ENCODE measurements around the gene NDST3. TPM values are rescaled to one million over a fixed set of nuclear protein-coding genes. Genes with fewer than 3 reads are reported as not detected.

Gene NDST3
- total and polyA plus RNA-seq, 4 donors = 0.36 to 2.8 (median 1.4) TPM

GRCh38 chr4:118141240-118141639 lies 107.0 kb downstream of the NDST3 start:
- Histone ChIP-seq H3K36me3 (ENCODE audit: control insufficient read depth in 4 of 4, insufficient read depth in 3 of 4, low read depth in 1 of 4, low read length in 3 of 4) (no peaks in the 10 kb centered on the region), H3K27ac (ENCODE audit: low read depth in 1 of 2, low read length in 2 of 2) (no peak overlapping the region), H3K9me3 (ENCODE audit: control insufficient read depth in 4 of 4, low read length in 3 of 4) (no peaks in the 10 kb centered on the region), H3K4me3 (ENCODE audit: low read depth in 1 of 3, low read length in 3 of 3) (no peak overlapping the region), H3K27me3 (ENCODE audit: control insufficient read depth in 4 of 4, insufficient read depth in 4 of 4, low read length in 3 of 4) (no peaks in the 10 kb centered on the region), H3K4me1 (ENCODE audit: control insufficient read depth in 4 of 4, insufficient read depth in 4 of 4, low read length in 3 of 4) (no peaks in the 10 kb centered on the region), H3K9ac (ENCODE audit: low read depth in 1 of 2, low read length in 2 of 2) (no peak overlapping the region)
- TF ChIP-seq TAF1 (conservative IDR thresholded peaks at IDR 0.05) (no peak), RXRA (IDR thresholded peaks at IDR 0.05) (no peak), YY1 (IDR thresholded peaks at IDR 0.05) (no peak), HNF4G (IDR thresholded peaks at IDR 0.05) (no peak), ATF3 (IDR thresholded peaks at IDR 0.05) (no peak), MAX (IDR thresholded peaks at IDR 0.05) (no peak), EGR1 (IDR thresholded peaks at IDR 0.05; ENCODE audit: low read depth in 2 of 2) (no peak), NR2F2 (IDR thresholded peaks at IDR 0.05) (no peak), GABPA (IDR thresholded peaks at IDR 0.05 in 1 of 2, conservative IDR thresholded peaks at IDR 0.05 in 1 of 2) (no peak), FOXA1 (IDR thresholded peaks at IDR 0.05) (no peak)
- WGBS = 67% methylated on average over 4 of the region's 4 CpGs
- DNase-seq (ENCODE audit: low spot score) = no peak

- TF ChIP-seq HNF4A (conservative IDR thresholded peaks at IDR 0.05) = no peak
- TF ChIP-seq FOXA1 (IDR thresholded peaks at IDR 0.05) = no peak
- no peak for TF ChIP-seq REST (IDR thresholded peaks at IDR 0.05)
- no peak for TF ChIP-seq ZBTB33 (IDR thresholded peaks at IDR 0.05)
- TF ChIP-seq NR2F2 (IDR thresholded peaks at IDR 0.05) = no peak
- no peak for TF ChIP-seq YY1 (IDR thresholded peaks at IDR 0.05)
- no peak for TF ChIP-seq TAF1 (conservative IDR thresholded peaks at IDR 0.05)
- no peak for TF ChIP-seq HNF4G (IDR thresholded peaks at IDR 0.05)
- no peak for TF ChIP-seq ATF3 (IDR thresholded peaks at IDR 0.05)
- no peak overlapping the region for H3K27ac ChIP-seq (ENCODE audit: low read depth in 1 of 2, low read length in 2 of 2)
Observed at GRCh38 chr4:118154649-118155048, 120.4 kb downstream of the NDST3 start.

More at GRCh38 chr4:118154649-118155048, 120.4 kb downstream of the NDST3 start:
- no peaks in the 10 kb centered on the region for H3K4me1 ChIP-seq (ENCODE audit: control insufficient read depth in 4 of 4, insufficient read depth in 4 of 4, low read length in 3 of 4)
- H3K9ac ChIP-seq (ENCODE audit: low read depth in 1 of 2, low read length in 2 of 2) = no peak overlapping the region
- WGBS = 92% methylated on average over 5 of the region's 5 CpGs
- no peak overlapping the region for H3K4me3 ChIP-seq (ENCODE audit: low read depth in 1 of 3, low read length in 3 of 3)
- no peaks in the 10 kb centered on the region for H3K36me3 ChIP-seq (ENCODE audit: control insufficient read depth in 4 of 4, insufficient read depth in 3 of 4, low read depth in 1 of 4, low read length in 3 of 4)
- H3K9me3 ChIP-seq (ENCODE audit: control insufficient read depth in 4 of 4, low read length in 3 of 4) = peaks cover 0 to 2% (median 0%) of the 10 kb centered on the region in 4 donors
- no peak for DNase-seq (ENCODE audit: low spot score)
- H3K27me3 ChIP-seq (ENCODE audit: control insufficient read depth in 4 of 4, insufficient read depth in 4 of 4, low read length in 3 of 4) = no peaks in the 10 kb centered on the region

Measured in liver (tissue), 9 donors.